Testis (tissue), 3 donors: ENCODE results near the gene TIAM2. TPM values are rescaled to one million over a fixed set of nuclear protein-coding genes. Genes with fewer than 3 reads are reported as not detected.

Experiments used
- DNase-seq: peaks from one replicate; pipeline ENCODE4 v3.0.0-alpha.2; 2019
- H3K27ac ChIP-seq, 2 donors: fragments of 200-600 bp; sonication (generic); one replicate each; pipeline ENCODE4 v1.5.1; 2019
- H3K27me3 ChIP-seq: fragments of 200-600 bp; sonication (generic); one replicate; pipeline ENCODE4 v1.5.1; 2019
- H3K36me3 ChIP-seq: fragments of 200-600 bp; sonication (generic); one replicate; pipeline ENCODE4 v1.5.1; 2017; ENCODE audit warnings: low read depth; ENCODE audit errors: missing control alignments
- H3K4me1 ChIP-seq: fragments of 200-600 bp; sonication (generic); one replicate; pipeline ENCODE4 v1.5.1; 2019
- H3K4me3 ChIP-seq, 2 donors: fragments of 200-600 bp; sonication (generic); one replicate each; pipeline ENCODE4 v1.5.1; 2017 to 2019
- H3K9me3 ChIP-seq: fragments of 200-600 bp; sonication (generic); one replicate; pipeline ENCODE4 v1.5.1; 2017
- POLR2A ChIP-seq: fragments of 450-650 bp; IDR thresholded peaks from one replicate; pipeline ENCODE4 v1.6.1; 2017; ENCODE audit warnings: antibody characterized with exemption, mild to moderate bottlenecking, moderate library complexity
- WGBS, 2 donors: methylation state at CpG; one replicate each; pipeline ENCODE4 v1.1.5; 2018; 5-methylcytosine and 5-hydroxymethylcytosine counted together
- intact Hi-C: fragments of 100-400 bp; cut with DNase I; formaldehyde crosslinking; loops from one replicate; pipeline ENCODE4 v1.15.1; 2023; ENCODE audit warnings: low total_unique reads
- polyA plus RNA-seq: library from polyadenylated mRNA; stranded (reverse); fragments of 350-450 nt; fragmentation: Illumina TruSeq; extraction: RNeasy Lipid Tissue Mini Kit (QIAGEN cat#74804); gene quantifications from one replicate; pipeline ENCODE4 v1.2.3, GENCODE V29; 2014; ENCODE audit warnings: low read depth, low replicate concordance; ENCODE audit not compliant: insufficient read depth
- total RNA-seq, 2 donors: library from RNA; depleted of rRNA; stranded (reverse); fragments of >200 nt; gene quantifications; one replicate each; pipeline ENCODE4 v1.2.3, GENCODE V29; 2016
- TF ChIP-seq, protein P1 (sequence below), 3 experiments: fragments of 450-650 bp in 2 of 3; fragments of 200-600 bp in 1 of 3; sonication (generic) in 1 of 3; IDR thresholded peaks; one replicate each; pipeline ENCODE4 v1.5.1; 2016 to 2019; ENCODE audit warnings: antibody characterized with exemption in 3 of 3, mild to moderate bottlenecking in 2 of 3, moderate library complexity in 1 of 3

TIAM2 gene
- total and polyA plus RNA-seq, 3 donors from 2014 or later, result 22.7 to 43.8 (median 38.0) TPM

DNA sequence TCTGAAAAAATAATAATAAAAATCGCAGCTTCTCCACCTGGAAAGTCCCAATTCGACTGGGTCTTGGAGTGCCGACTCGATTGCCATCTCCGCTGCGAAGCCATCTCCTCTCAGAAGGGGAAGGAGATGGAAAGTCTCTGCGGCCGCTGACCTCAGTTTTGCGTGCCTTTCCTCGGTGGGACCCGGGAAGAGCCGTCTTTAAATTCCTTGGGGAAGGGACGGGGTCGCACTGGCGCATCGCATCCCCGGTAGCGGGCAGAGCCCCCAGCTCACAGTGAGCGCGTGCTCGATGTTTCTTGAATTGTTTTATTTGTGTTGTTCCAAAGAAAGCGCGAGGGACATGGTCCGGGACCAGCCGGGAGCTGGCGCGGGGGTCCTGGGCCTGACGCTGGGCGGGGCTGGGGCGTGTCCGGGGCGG lies 270 bp upstream of the TIAM2 start:
- Histone ChIP-seq H3K4me1 (no peaks in the 10 kb centered on the region), H3K4me3 (peak overlapping the region; percentile 44 to 62), H3K9me3 (no peaks in the 10 kb centered on the region), H3K27me3 (no peaks in the 10 kb centered on the region), H3K27ac (no peak overlapping the region), H3K36me3 (no peaks in the 10 kb centered on the region)
- no peak for DNase-seq
- WGBS, 2 donors, result 11 to 51% methylated on average over 14 to 32 of the region's 32 CpGs
- no peak for TF ChIP-seq POLR2A
- TF ChIP-seq, protein P1, sequence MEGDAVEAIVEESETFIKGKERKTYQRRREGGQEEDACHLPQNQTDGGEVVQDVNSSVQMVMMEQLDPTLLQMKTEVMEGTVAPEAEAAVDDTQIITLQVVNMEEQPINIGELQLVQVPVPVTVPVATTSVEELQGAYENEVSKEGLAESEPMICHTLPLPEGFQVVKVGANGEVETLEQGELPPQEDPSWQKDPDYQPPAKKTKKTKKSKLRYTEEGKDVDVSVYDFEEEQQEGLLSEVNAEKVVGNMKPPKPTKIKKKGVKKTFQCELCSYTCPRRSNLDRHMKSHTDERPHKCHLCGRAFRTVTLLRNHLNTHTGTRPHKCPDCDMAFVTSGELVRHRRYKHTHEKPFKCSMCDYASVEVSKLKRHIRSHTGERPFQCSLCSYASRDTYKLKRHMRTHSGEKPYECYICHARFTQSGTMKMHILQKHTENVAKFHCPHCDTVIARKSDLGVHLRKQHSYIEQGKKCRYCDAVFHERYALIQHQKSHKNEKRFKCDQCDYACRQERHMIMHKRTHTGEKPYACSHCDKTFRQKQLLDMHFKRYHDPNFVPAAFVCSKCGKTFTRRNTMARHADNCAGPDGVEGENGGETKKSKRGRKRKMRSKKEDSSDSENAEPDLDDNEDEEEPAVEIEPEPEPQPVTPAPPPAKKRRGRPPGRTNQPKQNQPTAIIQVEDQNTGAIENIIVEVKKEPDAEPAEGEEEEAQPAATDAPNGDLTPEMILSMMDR (IDR thresholded peaks at IDR 0.05), result no peak
- intact Hi-C loops, result no loop called here

DNA sequence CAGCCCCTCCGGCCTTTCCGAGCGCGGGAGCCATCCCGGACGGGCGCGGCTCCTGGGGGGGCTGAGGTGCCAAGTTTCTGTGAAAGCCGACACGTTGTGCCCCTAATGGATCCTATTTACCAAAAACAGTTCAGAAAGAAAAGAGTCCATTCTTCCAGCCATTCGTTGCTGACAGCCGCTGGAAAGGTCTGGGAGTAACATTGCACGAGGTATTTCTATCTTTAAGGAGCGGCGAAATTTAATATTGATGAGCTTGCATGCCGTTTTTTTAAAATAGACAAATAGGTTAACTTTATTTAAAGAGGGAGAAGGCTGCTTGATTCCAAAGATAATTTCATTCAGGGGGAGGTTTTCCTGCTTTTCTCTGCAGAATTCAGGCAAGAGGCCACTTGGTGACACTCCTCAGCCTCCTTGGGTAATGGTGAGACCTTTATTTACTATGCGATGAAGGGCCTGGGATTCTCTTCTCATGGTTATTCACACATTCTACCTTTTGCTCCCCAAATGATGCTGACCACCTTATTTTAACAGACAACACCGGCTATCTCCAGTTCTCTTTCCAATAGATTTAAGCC lies 988 bp downstream of the TIAM2 start:
- no peaks in the 10 kb centered on the region for H3K9me3 ChIP-seq
- DNase-seq, result no peak
- peak overlapping the region; percentile 44 to 62 for H3K4me3 ChIP-seq
- H3K36me3 ChIP-seq, result no peaks in the 10 kb centered on the region
- TF ChIP-seq, protein P1 (IDR thresholded peaks at IDR 0.05), result no peak
- no peak for TF ChIP-seq POLR2A
- no peaks in the 10 kb centered on the region for H3K27me3 ChIP-seq
- no peak overlapping the region for H3K27ac ChIP-seq
- intact Hi-C loops, result no loop called here
- H3K4me1 ChIP-seq, result no peaks in the 10 kb centered on the region
- 13 to 28% methylated on average over 10 to 18 of the region's 18 CpGs for WGBS, 2 donors

DNA sequence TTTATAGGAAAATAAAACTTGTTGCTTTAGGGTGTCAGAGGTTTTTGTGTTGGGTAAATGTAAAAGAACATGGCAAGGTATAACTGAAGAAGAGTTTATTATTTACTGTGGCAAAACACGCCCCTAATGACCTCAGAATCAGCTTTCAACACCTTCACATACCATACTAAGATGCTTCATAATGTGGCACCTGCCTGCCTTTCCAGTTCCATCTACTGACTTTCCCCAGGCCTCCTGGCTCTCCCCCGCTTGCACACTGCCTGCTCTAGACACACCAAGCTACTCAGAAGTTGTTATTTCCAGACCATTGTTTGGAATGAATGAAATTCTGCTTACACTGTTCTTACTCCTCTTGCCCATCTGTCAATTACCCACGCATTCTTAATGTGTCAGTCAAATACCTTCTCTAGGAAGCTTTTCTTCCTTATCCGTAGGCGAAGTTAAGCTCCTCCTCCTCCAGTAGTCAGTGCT lies 1.8 kb downstream of the TIAM2 start:
- Histone ChIP-seq H3K27ac (no peak overlapping the region), H3K4me1 (no peaks in the 10 kb centered on the region), H3K4me3 (no peak overlapping the region), H3K36me3 (no peaks in the 10 kb centered on the region), H3K27me3 (no peaks in the 10 kb centered on the region), H3K9me3 (no peaks in the 10 kb centered on the region)
- 65 to 85% methylated on average over 5 of the region's 5 CpGs for WGBS, 2 donors
- intact Hi-C loops, result no loop called here
- TF ChIP-seq, protein P1 (IDR thresholded peaks at IDR 0.05), result no peak
- TF ChIP-seq POLR2A, result no peak
- no peak for DNase-seq

DNA sequence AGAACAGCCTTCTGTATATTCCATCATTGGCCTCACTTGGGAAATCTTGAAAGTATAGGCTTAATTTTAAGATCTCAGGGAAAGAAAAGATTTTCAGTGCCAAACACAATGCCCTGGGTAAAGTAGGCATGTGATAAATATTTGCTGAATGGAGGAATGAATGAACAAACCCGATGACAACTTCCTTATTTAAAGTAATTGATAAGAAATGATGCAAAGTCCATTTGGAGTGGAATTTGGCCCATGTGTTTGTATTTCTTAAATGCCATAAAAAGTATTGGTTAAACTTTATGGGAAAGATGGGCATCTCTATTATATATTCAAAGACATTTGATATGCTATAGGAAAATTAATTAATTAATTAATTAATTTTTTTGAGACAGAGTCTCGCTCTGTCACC lies 3.7 kb downstream of the TIAM2 start:
- 90 to 97% methylated on average over 2 of the region's 2 CpGs for WGBS, 2 donors

More for the DNA sequence above, 3.7 kb downstream of the TIAM2 start:
- DNase-seq, result no peak
- Histone ChIP-seq H3K4me3 (no peak overlapping the region), H3K36me3 (no peaks in the 10 kb centered on the region), H3K27ac (no peak overlapping the region), H3K27me3 (no peaks in the 10 kb centered on the region), H3K4me1 (no peaks in the 10 kb centered on the region), H3K9me3 (no peaks in the 10 kb centered on the region)
- intact Hi-C loops, result no loop called here
- TF ChIP-seq POLR2A, result no peak
- TF ChIP-seq, protein P1 (IDR thresholded peaks at IDR 0.05), result no peak
